GM19043 (cell line): ENCODE measurements around the gene UCHL1.
"Not testable (repeated sequence)": the region's sequence is repeated elsewhere in the genome, so short reads cannot be mapped to it uniquely, and the experiment has no call there.

ENCODE experiments used
- ATAC-seq: cut with Tn5 transposase; IDR thresholded peaks from one replicate; pipeline ENCODE4 v1.9.1; 2021; ENCODE audit warnings: low read depth; ENCODE audit not compliant: unreplicated experiment

Gene UCHL1

GRCh38 chr4:41287005-41287404 is 30.3 kb downstream of the UCHL1 start:
- no peak for ATAC-seq

- no peak for ATAC-seq
These were observed 31.1 kb downstream of the UCHL1 start for GRCh38 chr4:41287852-41288251.

- no peak for ATAC-seq
These were observed 31.5 kb downstream of the UCHL1 start for GRCh38 chr4:41288254-41288653.

GRCh38 chr4:41290479-41290878 is 33.8 kb downstream of the UCHL1 start:
- ATAC-seq: no peak

- ATAC-seq: no peak
These were observed 37.8 kb downstream of the UCHL1 start for GRCh38 chr4:41294445-41295062.

- ATAC-seq: no peak
These were observed 40.3 kb downstream of the UCHL1 start for GRCh38 chr4:41296995-41297394.

- ATAC-seq: no peak
These were observed 41.1 kb downstream of the UCHL1 start for GRCh38 chr4:41297832-41298231.

- ATAC-seq: no peak
These were observed 42.8 kb downstream of the UCHL1 start for GRCh38 chr4:41299486-41299885.

GRCh38 chr4:41301137-41301536 is 44.4 kb downstream of the UCHL1 start:
- ATAC-seq: no peak

GRCh38 chr4:41303372-41304118 is 46.8 kb downstream of the UCHL1 start:
- ATAC-seq: no peak

- ATAC-seq: no peak
These were observed 47.5 kb downstream of the UCHL1 start for GRCh38 chr4:41304221-41304620.

GRCh38 chr4:41305476-41305875 is 48.7 kb downstream of the UCHL1 start:
- no peak for ATAC-seq

- ATAC-seq: no peak
These were observed 50.9 kb downstream of the UCHL1 start for GRCh38 chr4:41307638-41308037.

- ATAC-seq: no peak
These were observed 51.7 kb downstream of the UCHL1 start for GRCh38 chr4:41308398-41308797.

- not testable (repeated sequence) for ATAC-seq
These were observed 58.7 kb downstream of the UCHL1 start for GRCh38 chr4:41315426-41315825.

- no peak for ATAC-seq
These were observed 59.1 kb downstream of the UCHL1 start for GRCh38 chr4:41315862-41316261.
